Epithelial cell of proximal tubule (primary cell): ENCODE results near the gene VAMP4. TPM values are rescaled to one million over a fixed set of nuclear protein-coding genes. Genes with fewer than 3 reads are reported as not detected.
"Not testable (repeated sequence)": the region's sequence is repeated elsewhere in the genome, so short reads cannot be mapped to it uniquely, and the experiment has no call there.

Source experiments
- DNase-seq: peaks from one replicate; pipeline ENCODE4 v3.0.0-alpha.2; 2011; ENCODE audit warnings: low read depth
- H3K4me3 ChIP-seq: 2 replicates; pipeline ENCODE4 v1.5.1; 2011; ENCODE audit warnings: low read depth, mild to moderate bottlenecking, low read length
- CTCF ChIP-seq: conservative IDR thresholded peaks from 2 replicates; pipeline ENCODE4 v1.5.1; 2012; ENCODE audit warnings: low read depth, mild to moderate bottlenecking, low read length
- total RNA-seq: library from RNA; depleted of rRNA; stranded (reverse); fragments of >200 nt; gene quantifications from 2 replicates; pipeline ENCODE4 v1.2.3, GENCODE V29; 2015

VAMP4 gene
- total RNA-seq, 1 donor from 2014 or later: 5.8 TPM

- no peak overlapping the region for H3K4me3 ChIP-seq
- no peak for TF ChIP-seq CTCF
- DNase-seq: peak; percentile 25
Observed at GRCh38 chr1:171664976-171665375, 76.9 kb downstream of the VAMP4 start.

GRCh38 chr1:171663854-171664575 lies 77.8 kb downstream of the VAMP4 start:
- TF ChIP-seq CTCF: no peak
- no peak overlapping the region for H3K4me3 ChIP-seq
- no peak for DNase-seq

DNA sequence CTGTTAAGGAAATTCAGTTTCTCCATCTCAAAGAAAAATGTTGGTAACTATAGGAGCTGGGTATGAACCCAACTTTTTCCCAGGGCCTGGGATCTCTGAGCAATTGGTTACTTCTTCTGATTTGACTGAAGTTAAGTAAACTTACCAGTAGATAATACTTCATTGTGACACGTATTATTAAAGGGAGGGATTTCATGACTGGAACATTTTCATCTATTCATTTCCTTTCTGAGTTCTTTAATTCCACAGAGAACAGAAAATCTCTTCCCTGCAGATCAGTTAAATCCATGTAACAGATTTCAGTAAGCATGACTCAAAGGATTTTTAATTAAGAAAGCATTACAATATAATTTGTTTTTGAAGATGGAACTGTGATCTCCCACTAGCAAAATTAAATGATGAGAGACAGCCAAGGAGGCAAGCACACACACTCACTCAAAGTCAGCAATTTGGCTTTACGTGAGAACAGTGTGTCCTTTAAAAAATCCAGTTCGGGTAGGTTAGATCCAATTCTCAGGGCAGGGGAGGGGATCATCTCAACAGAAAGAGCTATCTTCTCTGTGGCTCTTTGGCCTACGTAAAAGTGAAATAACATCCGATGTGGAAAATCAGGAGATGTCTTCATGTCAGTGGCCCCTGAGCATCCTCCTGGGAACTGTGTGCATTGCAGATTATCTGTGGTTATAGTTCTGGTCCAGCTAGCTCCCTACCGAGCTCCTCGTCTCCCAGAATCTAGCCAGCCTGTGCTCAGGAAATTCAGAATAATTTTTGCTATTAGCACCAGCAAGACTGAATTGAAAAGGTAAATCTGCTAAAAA lies 78.6 kb downstream of the VAMP4 start:
- TF ChIP-seq CTCF: no peak
- DNase-seq: no peak
- no peak overlapping the region for H3K4me3 ChIP-seq

DNA sequence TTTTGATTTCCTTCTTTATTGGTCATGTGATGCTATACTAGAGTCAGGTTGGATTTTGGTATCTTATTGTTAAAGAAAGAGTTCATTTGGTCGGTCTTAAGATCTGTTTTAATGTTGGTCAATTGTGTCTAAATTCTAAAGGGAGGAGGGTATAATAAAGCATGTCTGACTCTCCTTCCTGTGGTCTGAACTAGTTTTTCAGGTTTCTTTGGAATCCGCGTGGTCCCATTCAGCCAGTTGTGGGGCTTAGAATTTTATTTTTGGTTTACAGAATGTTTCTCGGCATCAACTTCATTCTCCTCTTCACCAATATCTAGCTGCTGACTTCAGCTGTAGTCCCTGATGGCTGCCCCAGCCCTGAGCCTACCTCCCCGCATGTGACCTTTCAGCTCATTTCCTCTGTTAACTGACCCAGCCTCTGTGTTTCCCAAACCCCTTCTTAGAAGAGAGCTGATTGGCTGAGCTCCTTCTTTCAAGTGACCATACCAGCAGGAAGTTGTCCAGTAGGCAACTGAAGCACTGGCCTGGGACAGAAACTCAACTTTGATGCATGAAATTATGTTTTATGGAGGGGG lies 80.7 kb downstream of the VAMP4 start:
- no peak overlapping the region for H3K4me3 ChIP-seq
- no peak for DNase-seq

DNA sequence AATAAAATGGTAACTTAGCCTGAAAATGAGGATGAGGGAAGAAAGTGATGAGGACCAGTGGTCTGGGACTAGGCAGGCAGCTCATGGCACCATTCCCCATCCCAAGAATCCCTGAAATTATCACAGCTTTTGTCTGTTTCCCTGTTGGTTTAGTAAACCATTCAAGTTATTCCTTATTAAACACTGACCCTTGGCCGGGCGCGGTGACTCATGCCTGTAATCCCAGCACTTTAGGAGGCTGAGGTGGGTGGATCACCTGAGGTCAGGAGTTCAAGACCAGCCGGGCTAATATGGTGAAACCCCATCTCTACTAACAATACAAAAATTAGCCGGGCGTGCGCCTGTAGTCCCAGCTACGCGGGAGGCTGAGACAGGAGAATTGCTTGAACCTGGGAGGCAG lies 85.7 kb downstream of the VAMP4 start:
- DNase-seq: not testable (repeated sequence)

More for the DNA sequence above, 80.7 kb downstream of the VAMP4 start:
- no peak for TF ChIP-seq CTCF

GRCh38 chr1:171655746-171656116 lies 86.1 kb downstream of the VAMP4 start:
- no peak for TF ChIP-seq CTCF
- DNase-seq: no peak
- no peak overlapping the region for H3K4me3 ChIP-seq

More for the DNA sequence above, 85.7 kb downstream of the VAMP4 start:
- not testable (repeated sequence) for H3K4me3 ChIP-seq

DNA sequence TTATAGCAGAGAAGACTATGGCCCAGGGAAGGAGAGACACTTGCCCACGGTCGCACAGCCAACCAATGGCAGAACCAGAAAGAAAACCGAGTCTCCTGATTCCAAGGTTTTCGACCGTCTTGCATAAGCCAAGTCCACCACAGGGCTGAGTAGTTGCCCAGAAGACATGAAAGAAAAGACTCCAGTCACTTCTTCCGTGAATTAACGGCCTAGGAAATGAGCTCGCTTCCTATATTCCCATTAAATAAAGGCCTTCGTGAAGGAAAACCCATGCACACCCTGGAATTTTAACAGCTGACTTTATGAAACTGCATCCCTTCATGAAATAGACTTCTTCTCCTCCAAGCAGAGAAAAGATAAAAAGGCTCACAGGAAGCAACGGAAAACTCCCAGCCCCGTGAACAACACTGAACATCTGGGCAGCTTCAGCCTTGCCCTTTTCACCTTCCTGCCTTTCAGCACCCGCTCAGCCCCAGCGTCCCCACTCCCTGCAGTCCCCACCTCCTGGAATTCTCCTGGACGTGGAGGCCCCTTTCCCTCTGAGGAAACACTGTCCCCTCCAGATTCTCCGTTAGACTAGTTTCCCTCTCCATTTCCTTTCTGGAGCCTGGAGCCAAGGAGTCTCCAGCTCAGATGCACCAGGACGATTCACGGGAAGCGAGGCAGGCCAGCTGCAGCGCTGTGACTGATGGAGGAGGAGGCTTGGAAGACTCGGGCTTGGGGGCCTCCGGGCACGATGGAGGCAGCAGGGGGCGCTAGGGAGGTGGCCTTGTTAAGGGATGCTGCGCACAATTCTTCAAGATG lies 86.7 kb downstream of the VAMP4 start:
- TF ChIP-seq CTCF: peak; percentile 64
- no peak for DNase-seq
- H3K4me3 ChIP-seq: no peak overlapping the region
